Testis (tissue), 3 donors: ENCODE results near the gene B3GLCT. TPM values are rescaled to one million over a fixed set of nuclear protein-coding genes. Genes with fewer than 3 reads are reported as not detected.

Experiments used
- DNase-seq: peaks from one replicate; pipeline ENCODE4 v3.0.0-alpha.2; 2019
- H3K27ac ChIP-seq, 2 donors: fragments of 200-600 bp; sonication (generic); one replicate each; pipeline ENCODE4 v1.5.1; 2019
- H3K27me3 ChIP-seq: fragments of 200-600 bp; sonication (generic); one replicate; pipeline ENCODE4 v1.5.1; 2019
- H3K36me3 ChIP-seq: fragments of 200-600 bp; sonication (generic); one replicate; pipeline ENCODE4 v1.5.1; 2017; ENCODE audit warnings: low read depth; ENCODE audit errors: missing control alignments
- H3K4me1 ChIP-seq: fragments of 200-600 bp; sonication (generic); one replicate; pipeline ENCODE4 v1.5.1; 2019
- H3K4me3 ChIP-seq, 2 donors: fragments of 200-600 bp; sonication (generic); one replicate each; pipeline ENCODE4 v1.5.1; 2017 to 2019
- H3K9me3 ChIP-seq: fragments of 200-600 bp; sonication (generic); one replicate; pipeline ENCODE4 v1.5.1; 2017
- POLR2A ChIP-seq: fragments of 450-650 bp; IDR thresholded peaks from one replicate; pipeline ENCODE4 v1.6.1; 2017; ENCODE audit warnings: antibody characterized with exemption, mild to moderate bottlenecking, moderate library complexity
- WGBS, 2 donors: methylation state at CpG; one replicate each; pipeline ENCODE4 v1.1.5; 2018; 5-methylcytosine and 5-hydroxymethylcytosine counted together
- intact Hi-C: fragments of 100-400 bp; cut with DNase I; formaldehyde crosslinking; loops from one replicate; pipeline ENCODE4 v1.15.1; 2023; ENCODE audit warnings: low total_unique reads
- polyA plus RNA-seq: library from polyadenylated mRNA; stranded (reverse); fragments of 350-450 nt; fragmentation: Illumina TruSeq; extraction: RNeasy Lipid Tissue Mini Kit (QIAGEN cat#74804); gene quantifications from one replicate; pipeline ENCODE4 v1.2.3, GENCODE V29; 2014; ENCODE audit warnings: low read depth, low replicate concordance; ENCODE audit not compliant: insufficient read depth
- total RNA-seq, 2 donors: library from RNA; depleted of rRNA; stranded (reverse); fragments of >200 nt; gene quantifications; one replicate each; pipeline ENCODE4 v1.2.3, GENCODE V29; 2016
- TF ChIP-seq, protein P1 (sequence below), 3 experiments: fragments of 450-650 bp in 2 of 3; fragments of 200-600 bp in 1 of 3; sonication (generic) in 1 of 3; IDR thresholded peaks; one replicate each; pipeline ENCODE4 v1.5.1; 2016 to 2019; ENCODE audit warnings: antibody characterized with exemption in 3 of 3, mild to moderate bottlenecking in 2 of 3, moderate library complexity in 1 of 3

The B3GLCT gene
- total and polyA plus RNA-seq, 3 donors from 2014 or later, result 6.1 to 14.7 (median 12.9) TPM

DNA sequence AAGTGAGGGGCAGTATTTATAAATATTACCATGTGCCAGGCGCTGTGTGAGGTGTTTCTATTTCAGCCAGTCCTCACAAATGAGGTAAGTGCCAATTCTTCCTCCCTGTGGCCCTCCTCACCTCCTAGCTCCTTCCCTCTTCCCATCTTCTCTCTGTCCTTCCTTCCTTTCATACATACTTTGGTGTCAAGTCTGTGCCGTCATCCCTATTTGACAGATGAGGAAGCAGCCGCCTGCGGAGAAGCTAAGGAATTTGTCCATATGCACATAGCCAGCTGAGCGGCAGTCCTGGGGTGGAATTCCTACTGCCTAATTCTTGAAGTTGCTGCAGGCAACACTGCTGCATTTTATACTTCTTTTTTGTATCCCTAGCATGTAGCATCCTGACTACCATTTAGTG lies 150.8 kb downstream of the B3GLCT start:
- TF ChIP-seq POLR2A, result no peak
- TF ChIP-seq, protein P1, sequence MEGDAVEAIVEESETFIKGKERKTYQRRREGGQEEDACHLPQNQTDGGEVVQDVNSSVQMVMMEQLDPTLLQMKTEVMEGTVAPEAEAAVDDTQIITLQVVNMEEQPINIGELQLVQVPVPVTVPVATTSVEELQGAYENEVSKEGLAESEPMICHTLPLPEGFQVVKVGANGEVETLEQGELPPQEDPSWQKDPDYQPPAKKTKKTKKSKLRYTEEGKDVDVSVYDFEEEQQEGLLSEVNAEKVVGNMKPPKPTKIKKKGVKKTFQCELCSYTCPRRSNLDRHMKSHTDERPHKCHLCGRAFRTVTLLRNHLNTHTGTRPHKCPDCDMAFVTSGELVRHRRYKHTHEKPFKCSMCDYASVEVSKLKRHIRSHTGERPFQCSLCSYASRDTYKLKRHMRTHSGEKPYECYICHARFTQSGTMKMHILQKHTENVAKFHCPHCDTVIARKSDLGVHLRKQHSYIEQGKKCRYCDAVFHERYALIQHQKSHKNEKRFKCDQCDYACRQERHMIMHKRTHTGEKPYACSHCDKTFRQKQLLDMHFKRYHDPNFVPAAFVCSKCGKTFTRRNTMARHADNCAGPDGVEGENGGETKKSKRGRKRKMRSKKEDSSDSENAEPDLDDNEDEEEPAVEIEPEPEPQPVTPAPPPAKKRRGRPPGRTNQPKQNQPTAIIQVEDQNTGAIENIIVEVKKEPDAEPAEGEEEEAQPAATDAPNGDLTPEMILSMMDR (IDR thresholded peaks at IDR 0.05), result no peak
- DNase-seq, result no peak

DNA sequence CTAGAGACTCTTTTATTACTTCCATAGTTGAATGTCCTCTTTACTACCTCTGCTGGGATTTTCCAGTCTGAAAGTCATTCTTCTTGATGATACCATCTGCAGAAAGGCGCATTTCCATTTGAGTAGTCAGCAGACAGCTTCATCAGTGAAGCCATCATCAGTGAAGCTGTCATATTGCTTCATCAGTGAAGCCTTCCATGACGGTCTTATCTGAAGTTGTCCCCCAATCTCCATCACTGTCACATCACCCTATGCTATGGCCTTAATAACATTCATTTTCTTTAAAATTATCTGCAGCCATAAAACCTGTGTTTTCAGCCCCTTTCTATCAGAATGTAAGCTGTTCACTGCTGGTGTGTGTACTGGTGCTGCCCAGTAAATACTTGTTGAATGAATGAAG lies 151.6 kb downstream of the B3GLCT start:
- no peak overlapping the region for H3K4me3 ChIP-seq
- intact Hi-C loops, result no loop called here
- no peaks in the 10 kb centered on the region for H3K4me1 ChIP-seq
- DNase-seq, result no peak
- no peak overlapping the region for H3K27ac ChIP-seq
- 74 to 81% methylated on average over 2 of the region's 2 CpGs for WGBS, 2 donors
- no peaks in the 10 kb centered on the region for H3K36me3 ChIP-seq
- H3K27me3 ChIP-seq, result no peaks in the 10 kb centered on the region
- H3K9me3 ChIP-seq, result no peaks in the 10 kb centered on the region
- TF ChIP-seq POLR2A, result no peak

More for the DNA sequence above, 150.8 kb downstream of the B3GLCT start:
- Histone ChIP-seq H3K9me3 (no peaks in the 10 kb centered on the region), H3K4me1 (no peaks in the 10 kb centered on the region), H3K27ac (no peak overlapping the region), H3K4me3 (no peak overlapping the region), H3K36me3 (no peaks in the 10 kb centered on the region), H3K27me3 (no peaks in the 10 kb centered on the region)
- intact Hi-C loops, result no loop called here
- WGBS, 2 donors, result 68 to 80% methylated on average over 5 of the region's 5 CpGs

DNA sequence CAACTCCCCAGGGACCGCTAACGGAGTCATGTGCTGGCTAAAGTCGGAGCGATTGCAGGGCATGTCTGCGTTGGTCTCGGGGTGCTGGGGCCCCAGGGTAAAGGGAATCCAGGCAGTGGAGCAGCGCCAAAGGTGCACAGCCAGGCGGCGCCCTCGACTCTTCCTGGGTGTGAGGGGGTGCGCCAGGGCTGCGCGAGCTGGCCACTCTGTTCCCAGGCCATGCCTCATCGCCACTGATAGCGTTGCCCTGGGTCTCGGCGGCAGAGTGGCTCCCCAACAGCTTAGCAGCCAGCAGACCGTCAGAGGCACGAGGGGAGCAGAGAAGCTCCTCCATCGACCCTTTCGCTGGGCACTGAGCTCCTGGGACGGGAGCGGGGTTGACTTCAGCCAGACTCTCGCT lies 152.7 kb downstream of the B3GLCT start:
- WGBS, 2 donors, result 21 to 23% methylated on average over 7 to 21 of the region's 24 CpGs
- H3K27ac ChIP-seq, result no peak overlapping the region
- intact Hi-C loops, result no loop called here
- DNase-seq, result no peak
- TF ChIP-seq, protein P1 (IDR thresholded peaks at IDR 0.05), result no peak
- TF ChIP-seq POLR2A, result no peak
- no peaks in the 10 kb centered on the region for H3K4me1 ChIP-seq
- no peaks in the 10 kb centered on the region for H3K36me3 ChIP-seq
- H3K27me3 ChIP-seq, result no peaks in the 10 kb centered on the region
- no peaks in the 10 kb centered on the region for H3K9me3 ChIP-seq
- peak overlapping the region in 1 of 2 donors; percentile 34 for H3K4me3 ChIP-seq

DNA sequence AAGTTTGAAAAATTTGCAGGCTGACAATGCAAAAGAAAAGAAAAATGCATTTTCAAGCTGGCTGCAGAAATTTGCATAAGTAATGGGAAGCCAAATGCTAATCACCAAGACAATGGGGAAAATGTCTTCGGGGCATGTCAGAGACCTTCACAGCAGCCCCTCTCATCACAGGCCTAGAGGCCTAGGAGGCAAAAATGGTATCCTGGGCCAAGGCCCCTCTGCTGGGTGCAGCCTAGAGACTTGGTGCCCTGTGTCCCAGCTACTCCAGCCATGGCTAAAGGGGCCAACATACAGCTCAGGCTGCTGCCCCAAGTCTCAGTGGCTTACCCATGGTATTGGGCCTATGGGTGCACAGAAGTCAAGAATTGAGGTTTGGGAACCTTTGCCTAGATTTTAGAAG lies 155.2 kb downstream of the B3GLCT start:
- TF ChIP-seq POLR2A, result no peak
- TF ChIP-seq, protein P1 (IDR thresholded peaks at IDR 0.05), result no peak
- no peak for DNase-seq
- Histone ChIP-seq H3K27me3 (no peaks in the 10 kb centered on the region), H3K4me1 (no peaks in the 10 kb centered on the region), H3K27ac (no peak overlapping the region), H3K9me3 (no peaks in the 10 kb centered on the region), H3K36me3 (no peaks in the 10 kb centered on the region), H3K4me3 (no peak overlapping the region)
- intact Hi-C loops, result no loop called here
- WGBS, 2 donors, result 92 to 95% methylated on average over 1 of the region's 1 CpG

DNA sequence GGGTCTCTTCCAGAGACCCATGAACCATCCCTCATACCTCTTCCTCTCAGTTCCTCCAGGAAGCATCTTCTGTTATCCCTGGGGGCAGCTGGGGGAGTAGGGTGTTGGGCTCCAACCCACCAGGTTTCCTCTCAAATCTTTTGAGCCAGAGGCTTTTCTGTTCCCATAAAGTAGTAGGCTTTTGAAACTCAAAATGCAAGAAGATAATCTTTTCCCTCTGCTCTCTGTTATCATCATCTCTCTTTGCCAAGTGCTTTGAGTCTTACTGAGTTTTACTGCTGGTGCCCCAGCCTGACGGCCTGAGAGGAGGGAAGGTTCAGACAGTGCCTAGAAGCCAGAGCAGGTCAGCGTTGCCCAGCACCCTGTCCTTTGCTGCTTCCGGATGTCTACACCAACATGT lies 157.2 kb downstream of the B3GLCT start:
- Histone ChIP-seq H3K9me3 (no peaks in the 10 kb centered on the region), H3K4me3 (no peak overlapping the region), H3K36me3 (no peaks in the 10 kb centered on the region), H3K4me1 (no peaks in the 10 kb centered on the region), H3K27ac (no peak overlapping the region), H3K27me3 (no peaks in the 10 kb centered on the region)
- no peak for DNase-seq
- intact Hi-C loops, result no loop called here
- TF ChIP-seq, protein P1 (IDR thresholded peaks at IDR 0.05), result no peak
- 76 to 86% methylated on average over 1 to 3 of the region's 3 CpGs for WGBS, 2 donors
